ENCODE data around the gene OR10A2. TPM values are rescaled to one million over a fixed set of nuclear protein-coding genes. Genes with fewer than 3 reads are reported as not detected.

OR10A2 gene
- total RNA-seq: not detected
- not detected for polyA plus RNA-seq (ENCODE audit: insufficient read depth, low read depth, low replicate concordance)
- long read RNA-seq, donor 1: 0 reads
- long read RNA-seq, donor 2: 0 reads
- long read RNA-seq, donor 3: 0 reads
- long read RNA-seq, donor 4: 0 reads
- long read RNA-seq, donor 5: 0 reads
- long read RNA-seq, donor 6: 0 reads
- long read RNA-seq, donor 7: 0 reads
- long read RNA-seq, donor 8: 0 reads
- long read RNA-seq, donor 9: 0 reads
- long read RNA-seq, donor 10: 0 reads

- H3K36me3 ChIP-seq (ENCODE audit: control insufficient read depth in 2 of 3, insufficient read depth in 3 of 3, low read length in 3 of 3): no peaks in the 10 kb centered on the region
- no peaks in the 10 kb centered on the region for H3K9me3 ChIP-seq (ENCODE audit: control insufficient read depth in 2 of 3, insufficient read depth in 1 of 3, low read length in 3 of 3)
- no peak for TF ChIP-seq CTCF (IDR thresholded peaks at IDR 0.05; ENCODE audit: borderline replicate concordance, extremely low read depth, insufficient read depth)
- no peaks in the 10 kb centered on the region for H3K27me3 ChIP-seq (ENCODE audit: control insufficient read depth, insufficient read depth, low read length)
- FAIRE-seq: no peak
- no peaks in the 10 kb centered on the region for H3K4me1 ChIP-seq (ENCODE audit: control insufficient read depth in 2 of 3, insufficient read depth in 2 of 3, low read depth in 1 of 3, low read length in 3 of 3)
- intact Hi-C loops (cut with DNase I): no loop called here
- H3K27ac ChIP-seq (ENCODE audit: low read depth in 2 of 2, low read length in 2 of 2): no peak within 1 kb of the TSS
- no peak for DNase-seq
- H3K9ac ChIP-seq (ENCODE audit: low read length in 3 of 3): no peak within 1 kb of the TSS
- H3K4me3 ChIP-seq (ENCODE audit: low read length in 3 of 3): no peak within 1 kb of the TSS
Observed at GRCh38 chr11:6862961-6863360, at the start of gene OR10A2. TSS of gene OR10A2 (plus strand) at chr11:6863057. CDS start at chr11:6869755, 6,698 bp downstream.

- no peak for TF ChIP-seq CTCF (IDR thresholded peaks at IDR 0.05; ENCODE audit: borderline replicate concordance, extremely low read depth, insufficient read depth)
- Histone ChIP-seq H3K9me3 (ENCODE audit: control insufficient read depth in 2 of 3, insufficient read depth in 1 of 3, low read length in 3 of 3) (no peaks in the 10 kb centered on the region), H3K9ac (ENCODE audit: low read length in 3 of 3) (no peak overlapping the region), H3K27me3 (ENCODE audit: control insufficient read depth, insufficient read depth, low read length) (no peaks in the 10 kb centered on the region), H3K4me3 (ENCODE audit: low read length in 3 of 3) (no peak overlapping the region), H3K27ac (ENCODE audit: low read depth in 2 of 2, low read length in 2 of 2) (no peak overlapping the region), H3K36me3 (ENCODE audit: control insufficient read depth in 2 of 3, insufficient read depth in 3 of 3, low read length in 3 of 3) (no peaks in the 10 kb centered on the region), H3K4me1 (ENCODE audit: control insufficient read depth in 2 of 3, insufficient read depth in 2 of 3, low read depth in 1 of 3, low read length in 3 of 3) (no peaks in the 10 kb centered on the region)
- FAIRE-seq: no peak
- peak in 2 of 5 donors; percentile 2 to 4 for DNase-seq
- intact Hi-C loops (cut with DNase I): no loop called here
Observed at GRCh38 chr11:6813656-6814055, 49.2 kb upstream of the OR10A2 start.

GRCh38 chr11:6817694-6818093, 45.2 kb upstream of the OR10A2 start:
- TF ChIP-seq CTCF (IDR thresholded peaks at IDR 0.05; ENCODE audit: borderline replicate concordance, extremely low read depth, insufficient read depth): no peak
- no peak for FAIRE-seq
- intact Hi-C loops (cut with DNase I): no loop called here

GRCh38 chr11:6818967-6819366, 43.9 kb upstream of the OR10A2 start:
- Histone ChIP-seq H3K9me3 (ENCODE audit: control insufficient read depth in 2 of 3, insufficient read depth in 1 of 3, low read length in 3 of 3) (no peaks in the 10 kb centered on the region), H3K9ac (ENCODE audit: low read length in 3 of 3) (no peak overlapping the region), H3K4me1 (ENCODE audit: control insufficient read depth in 2 of 3, insufficient read depth in 2 of 3, low read depth in 1 of 3, low read length in 3 of 3) (no peaks in the 10 kb centered on the region), H3K36me3 (ENCODE audit: control insufficient read depth in 2 of 3, insufficient read depth in 3 of 3, low read length in 3 of 3) (no peaks in the 10 kb centered on the region), H3K27ac (ENCODE audit: low read depth in 2 of 2, low read length in 2 of 2) (no peak overlapping the region), H3K4me3 (ENCODE audit: low read length in 3 of 3) (no peak overlapping the region), H3K27me3 (ENCODE audit: control insufficient read depth, insufficient read depth, low read length) (no peaks in the 10 kb centered on the region)
- DNase-seq (no peak), FAIRE-seq (no peak)
- intact Hi-C loops (cut with DNase I): no loop called here
- no peak for TF ChIP-seq CTCF (IDR thresholded peaks at IDR 0.05; ENCODE audit: borderline replicate concordance, extremely low read depth, insufficient read depth)

More at GRCh38 chr11:6817694-6818093, 45.2 kb upstream of the OR10A2 start:
- no peaks in the 10 kb centered on the region for H3K4me1 ChIP-seq (ENCODE audit: control insufficient read depth in 2 of 3, insufficient read depth in 2 of 3, low read depth in 1 of 3, low read length in 3 of 3)
- H3K36me3 ChIP-seq (ENCODE audit: control insufficient read depth in 2 of 3, insufficient read depth in 3 of 3, low read length in 3 of 3): no peaks in the 10 kb centered on the region
- H3K4me3 ChIP-seq (ENCODE audit: low read length in 3 of 3): no peak overlapping the region
- no peaks in the 10 kb centered on the region for H3K9me3 ChIP-seq (ENCODE audit: control insufficient read depth in 2 of 3, insufficient read depth in 1 of 3, low read length in 3 of 3)
- H3K27me3 ChIP-seq (ENCODE audit: control insufficient read depth, insufficient read depth, low read length): no peaks in the 10 kb centered on the region
- no peak overlapping the region for H3K9ac ChIP-seq (ENCODE audit: low read length in 3 of 3)
- no peak overlapping the region for H3K27ac ChIP-seq (ENCODE audit: low read depth in 2 of 2, low read length in 2 of 2)
- DNase-seq: no peak
